GM18867 (cell line): ENCODE measurements around the gene S1PR3.

ENCODE experiments used
- ATAC-seq: cut with Tn5 transposase; IDR thresholded peaks from one replicate; pipeline ENCODE4 v1.9.1; 2021; ENCODE audit warnings: mild to moderate bottlenecking, moderate library complexity; ENCODE audit not compliant: unreplicated experiment

Gene S1PR3

DNA sequence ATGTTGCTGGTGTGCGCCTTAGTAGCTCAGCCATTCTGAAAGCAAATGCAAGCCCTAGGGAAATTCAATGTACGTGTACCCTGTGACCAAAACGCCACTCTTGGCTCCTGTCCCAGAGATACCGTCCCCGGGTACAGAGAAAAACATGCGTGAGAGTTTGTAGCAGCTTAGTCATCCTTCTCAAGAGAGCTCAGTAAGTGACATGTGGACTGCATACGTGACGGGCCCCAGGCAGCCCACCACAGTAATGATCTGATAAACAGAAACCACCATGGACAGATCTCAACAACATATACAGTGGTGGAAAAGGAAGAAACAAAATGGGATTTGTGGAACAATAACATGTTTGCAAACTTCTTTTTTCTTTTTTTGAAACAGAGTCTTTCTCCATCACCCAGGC is 45.1 kb downstream of the S1PR3 start:
- no peak for ATAC-seq

DNA sequence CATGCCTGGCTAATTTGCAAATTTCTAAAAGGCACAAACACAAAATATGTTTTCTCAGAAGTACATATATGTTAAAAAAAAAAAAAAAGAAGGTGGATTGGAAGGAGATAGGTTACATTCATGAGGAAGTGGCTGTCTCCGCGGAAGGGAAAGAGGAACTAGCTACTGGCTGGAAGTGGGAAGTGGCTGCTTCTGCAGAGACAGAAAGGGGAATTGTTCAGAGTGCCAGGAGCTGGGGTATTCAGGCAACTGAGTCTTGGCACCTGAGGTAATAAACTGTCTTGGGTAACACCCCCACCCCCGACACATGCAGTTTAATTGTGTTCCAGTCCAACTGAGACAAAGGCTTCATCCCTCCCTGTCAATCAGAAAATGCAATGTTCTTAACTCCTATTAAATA is 45.6 kb downstream of the S1PR3 start:
- ATAC-seq: no peak

- no peak for ATAC-seq
Observed at GRCh38 chr9:89037346-89037745, 46.1 kb downstream of the S1PR3 start.

DNA sequence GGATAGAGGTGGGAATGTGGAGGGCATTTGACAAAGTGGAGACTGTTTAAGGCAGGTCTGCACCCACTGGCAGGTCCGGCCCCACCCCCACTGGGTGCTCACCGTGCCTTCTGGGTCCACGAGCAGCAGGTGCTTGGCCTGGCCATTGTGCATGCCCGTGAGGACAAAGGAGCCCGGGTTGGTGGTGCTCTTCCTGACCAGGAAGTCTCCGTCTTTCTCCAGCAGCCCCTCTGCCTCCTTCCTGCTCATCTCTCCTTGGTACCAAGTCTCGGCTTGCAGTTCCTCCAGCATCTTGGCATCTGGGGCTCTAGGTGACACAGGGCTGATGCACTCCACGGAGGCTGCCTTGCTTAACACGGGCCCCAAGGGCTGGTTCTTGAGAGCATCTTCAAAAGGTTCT is 46.6 kb downstream of the S1PR3 start:
- ATAC-seq: no peak

DNA sequence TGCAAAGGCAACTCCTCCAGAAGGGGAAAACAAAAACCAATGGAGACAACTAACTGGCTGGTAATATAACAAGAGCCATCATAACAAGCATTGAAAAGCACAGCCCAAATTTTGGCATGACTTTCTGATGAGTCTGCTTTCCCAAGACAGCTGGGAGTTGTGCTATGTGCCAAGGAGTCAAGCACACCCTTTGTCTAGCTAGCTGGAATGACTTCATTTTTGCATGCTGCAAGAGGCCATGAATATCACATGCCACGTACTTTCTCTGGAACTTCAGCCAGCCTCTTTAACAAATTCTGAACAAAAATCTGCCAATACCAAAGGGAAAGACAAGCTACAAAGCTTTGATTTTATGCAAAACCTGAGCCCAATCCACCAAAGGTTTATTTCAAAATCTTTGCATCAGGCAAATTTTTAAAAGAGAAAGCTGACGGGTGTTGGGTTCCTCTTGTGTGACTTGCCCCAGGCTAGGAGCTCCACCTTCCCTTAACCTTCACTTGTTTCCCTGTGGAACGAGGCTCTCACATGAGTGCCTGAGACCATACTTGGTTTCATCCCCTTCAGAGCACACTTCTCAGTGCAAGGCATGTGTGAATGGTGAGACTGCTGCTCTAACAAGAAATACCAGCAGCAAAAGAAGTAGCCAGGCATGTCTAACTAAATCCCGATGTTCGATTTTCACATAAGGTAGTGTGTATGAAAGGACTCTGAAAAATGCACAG is 47.3 kb downstream of the S1PR3 start:
- no peak for ATAC-seq

- ATAC-seq: no peak
Observed at GRCh38 chr9:89039104-89039465, 47.8 kb downstream of the S1PR3 start.

DNA sequence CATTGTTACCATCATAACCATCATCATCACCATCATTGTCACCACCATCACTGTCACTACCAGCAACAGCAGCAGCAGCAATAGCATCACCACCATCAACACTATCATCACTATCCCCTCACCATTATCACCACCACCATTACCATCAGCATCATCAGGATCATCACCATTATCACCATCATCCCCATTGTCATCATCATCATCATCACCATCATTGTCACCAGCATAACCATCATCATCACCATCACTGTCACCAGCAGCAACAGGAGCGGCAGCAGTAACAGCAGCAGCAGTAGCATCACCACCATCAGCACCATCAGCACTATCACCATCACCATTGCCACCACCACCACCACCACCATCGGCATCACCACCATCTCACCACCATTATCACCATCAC is 48.4 kb downstream of the S1PR3 start:
- ATAC-seq: no peak

- no peak for ATAC-seq
Observed at GRCh38 chr9:89042984-89043383, 51.7 kb downstream of the S1PR3 start.

- no peak for ATAC-seq
Observed at GRCh38 chr9:89044104-89044503, 52.8 kb downstream of the S1PR3 start.

DNA sequence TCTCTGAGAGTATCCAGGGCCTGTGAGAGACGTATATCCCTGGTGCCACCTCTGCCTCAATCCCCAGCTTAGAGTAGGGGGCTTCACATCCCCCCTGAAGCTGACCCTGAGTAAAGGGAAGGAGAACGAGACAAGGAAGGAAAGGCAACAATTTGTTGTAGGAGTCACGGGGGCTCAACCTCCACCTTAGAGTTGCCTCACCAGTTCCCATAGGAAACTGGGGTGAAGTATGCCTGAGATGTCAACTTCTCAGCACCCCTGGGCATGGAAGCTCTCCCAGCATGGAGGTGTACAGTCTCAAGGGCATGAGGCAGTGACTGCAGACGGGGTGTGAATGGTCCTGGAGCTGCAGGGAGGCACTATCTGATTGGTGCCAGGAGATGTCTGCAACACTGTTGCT is 53.6 kb downstream of the S1PR3 start:
- ATAC-seq: no peak

- no peak for ATAC-seq
Observed at GRCh38 chr9:89046832-89047231, 55.6 kb downstream of the S1PR3 start.

DNA sequence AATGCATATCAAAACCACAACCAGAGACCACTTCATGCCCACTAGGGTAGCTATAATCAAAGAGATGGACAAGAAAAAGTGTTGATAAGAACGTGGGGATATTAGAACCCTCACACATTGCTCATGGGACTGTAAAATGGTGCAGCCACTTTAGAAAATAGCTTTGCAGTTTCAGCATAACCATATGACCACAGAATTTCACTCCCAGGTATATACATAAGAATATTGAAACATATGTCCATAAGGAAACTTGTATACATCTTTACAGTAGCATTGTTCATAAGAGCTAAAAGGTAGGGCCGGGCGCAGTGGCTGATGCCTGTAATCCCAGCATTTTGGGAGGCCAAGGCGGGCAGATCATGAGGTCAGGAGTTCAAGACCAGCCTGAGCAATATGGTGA is 56.4 kb downstream of the S1PR3 start:
- no peak for ATAC-seq

GRCh38 chr9:89048616-89049015 is 57.3 kb downstream of the S1PR3 start:
- no peak for ATAC-seq

DNA sequence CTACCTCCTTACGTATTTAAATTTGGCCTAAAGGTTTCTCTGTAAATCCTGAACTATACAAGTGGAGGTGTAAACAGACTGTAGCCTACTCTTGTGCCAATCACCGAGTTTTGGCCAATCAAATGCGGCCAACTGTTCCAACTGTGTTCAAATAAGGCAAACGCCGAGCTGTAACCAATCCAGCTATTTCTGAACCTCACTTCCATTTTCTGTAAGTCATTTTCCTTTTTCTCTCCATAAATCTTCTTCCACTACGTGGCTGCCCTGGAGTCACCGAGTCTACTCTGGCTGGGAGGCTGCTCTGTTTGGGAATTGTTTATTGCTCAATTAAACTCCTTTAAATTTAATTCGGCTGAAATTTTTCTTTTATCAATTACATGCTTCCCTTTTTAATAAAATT is 58.4 kb downstream of the S1PR3 start:
- no peak for ATAC-seq

DNA sequence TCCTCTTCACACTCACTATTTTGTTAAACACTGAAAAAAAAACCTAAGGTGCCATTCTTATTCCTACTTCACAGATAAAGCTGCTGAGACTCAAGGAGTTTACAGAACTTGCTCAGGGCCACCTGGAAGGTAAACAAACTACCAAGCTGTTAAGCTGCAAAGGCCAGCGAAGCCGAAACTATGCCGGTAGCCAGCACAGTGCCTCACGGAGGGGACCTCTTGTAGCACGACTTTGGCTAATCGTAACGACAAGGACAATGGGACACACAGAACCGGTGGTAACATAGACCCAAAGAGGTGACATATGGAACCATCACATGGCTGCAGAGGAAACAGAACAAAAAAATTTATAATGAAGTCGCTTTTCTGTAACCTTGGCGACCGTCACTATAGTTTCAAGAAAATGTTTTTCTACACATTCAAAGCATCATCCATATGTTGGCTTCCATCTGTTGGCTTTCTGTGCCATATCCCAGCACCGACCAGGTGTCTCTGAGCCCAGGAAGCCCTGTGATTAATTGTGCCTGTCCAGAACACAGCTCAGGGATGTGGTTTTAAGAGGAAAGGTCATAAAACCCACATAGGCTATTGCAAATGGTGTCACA is 60.3 kb downstream of the S1PR3 start:
- no peak for ATAC-seq

- no peak for ATAC-seq
Observed at GRCh38 chr9:89052470-89053097, 61.3 kb downstream of the S1PR3 start.

GRCh38 chr9:89053301-89053700 is 62.0 kb downstream of the S1PR3 start:
- ATAC-seq: no peak
